ENCODE data around the gene KCNJ10.

KCNJ10 gene

GRCh38 chr1:160032165-160032820, 37.7 kb downstream of the KCNJ10 start:
- CTCF ChIA-PET, result interaction anchor here (0.7 to 5.8 kb wide), 13 partner anchors 9 to 220 kb away, joined by 3 to 53 read pairs (median 7); partner anchors contain the start of gene KCNJ9
- no peak for TF ChIP-seq CTCF (IDR thresholded peaks at IDR 0.05; ENCODE audit: insufficient read depth, low read length, missing control alignments)
- peak overlapping the region; percentile 88 for H3K4me3 ChIP-seq (ENCODE audit: low read depth, low read length)
- POLR2A ChIA-PET, result no interaction called here
- DNase-seq (ENCODE audit: low read depth, low spot score), result no peak

GRCh38 chr1:160031365-160032164, 38.4 kb downstream of the KCNJ10 start, which contains the start of gene PIGM:
PIGM (minus strand) TSS chr1:160031990; CDS start chr1:160031739, 251 bp downstream.
- peak within 1 kb of the TSS; percentile 88 for H3K4me3 ChIP-seq (ENCODE audit: low read depth, low read length)
- DNase-seq (ENCODE audit: low read depth, low spot score), result peak; percentile 38
- CTCF ChIA-PET, result interaction anchor here (0.7 to 5.8 kb wide), 18 partner anchors 9 to 220 kb away, joined by 3 to 53 read pairs (median 6); partner anchors contain the start of gene KCNJ9
- TF ChIP-seq CTCF (IDR thresholded peaks at IDR 0.05; ENCODE audit: insufficient read depth, low read length, missing control alignments), result no peak
- POLR2A ChIA-PET, result no interaction called here

- TF ChIP-seq CTCF (IDR thresholded peaks at IDR 0.05; ENCODE audit: insufficient read depth, low read length, missing control alignments), result no peak
- ChIA-PET CTCF (interaction anchor here (0.9 to 5.8 kb wide), 13 partner anchors 8 to 221 kb away, joined by 3 to 53 read pairs (median 4); partner anchors contain the start of gene KCNJ9), POLR2A (no interaction called here)
- no peak for DNase-seq (ENCODE audit: low read depth, low spot score)
- peak overlapping the region; percentile 88 for H3K4me3 ChIP-seq (ENCODE audit: low read depth, low read length)
Observed at GRCh38 chr1:160030657-160031364, 39.1 kb downstream of the KCNJ10 start.

GRCh38 chr1:160028426-160028825, 41.5 kb downstream of the KCNJ10 start:
- TF ChIP-seq CTCF (IDR thresholded peaks at IDR 0.05; ENCODE audit: insufficient read depth, low read length, missing control alignments), result no peak
- H3K4me3 ChIP-seq (ENCODE audit: low read depth, low read length), result no peak overlapping the region
- CTCF ChIA-PET, result interaction anchor here (5.8 kb wide), 1 partner anchor 17 kb away, joined by 53 read pairs; no protein-coding TSS in a partner anchor
- DNase-seq (ENCODE audit: low read depth, low spot score), result no peak
- POLR2A ChIA-PET, result no interaction called here

GRCh38 chr1:160025314-160025713, 44.6 kb downstream of the KCNJ10 start:
- H3K4me3 ChIP-seq (ENCODE audit: low read depth, low read length), result no peak overlapping the region
- DNase-seq (ENCODE audit: low read depth, low spot score), result no peak
- CTCF ChIA-PET, result interaction anchor here (3.2 kb wide), 1 partner anchor 19 kb away, joined by 39 read pairs; no protein-coding TSS in a partner anchor
- no peak for TF ChIP-seq CTCF (IDR thresholded peaks at IDR 0.05; ENCODE audit: insufficient read depth, low read length, missing control alignments)
- POLR2A ChIA-PET, result no interaction called here

Measured in AG04449 (cell line).